Measurements from ENCODE around the gene FERD3L. TPM values are rescaled to one million over a fixed set of nuclear protein-coding genes. Genes with fewer than 3 reads are reported as not detected.
"Not testable (repeated sequence)": the region's sequence is repeated elsewhere in the genome, so short reads cannot be mapped to it uniquely, and the experiment has no call there.

The FERD3L gene, protein sequence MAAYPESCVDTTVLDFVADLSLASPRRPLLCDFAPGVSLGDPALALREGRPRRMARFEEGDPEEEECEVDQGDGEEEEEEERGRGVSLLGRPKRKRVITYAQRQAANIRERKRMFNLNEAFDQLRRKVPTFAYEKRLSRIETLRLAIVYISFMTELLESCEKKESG
- total RNA-seq: not detected in 2 replicates

DNA sequence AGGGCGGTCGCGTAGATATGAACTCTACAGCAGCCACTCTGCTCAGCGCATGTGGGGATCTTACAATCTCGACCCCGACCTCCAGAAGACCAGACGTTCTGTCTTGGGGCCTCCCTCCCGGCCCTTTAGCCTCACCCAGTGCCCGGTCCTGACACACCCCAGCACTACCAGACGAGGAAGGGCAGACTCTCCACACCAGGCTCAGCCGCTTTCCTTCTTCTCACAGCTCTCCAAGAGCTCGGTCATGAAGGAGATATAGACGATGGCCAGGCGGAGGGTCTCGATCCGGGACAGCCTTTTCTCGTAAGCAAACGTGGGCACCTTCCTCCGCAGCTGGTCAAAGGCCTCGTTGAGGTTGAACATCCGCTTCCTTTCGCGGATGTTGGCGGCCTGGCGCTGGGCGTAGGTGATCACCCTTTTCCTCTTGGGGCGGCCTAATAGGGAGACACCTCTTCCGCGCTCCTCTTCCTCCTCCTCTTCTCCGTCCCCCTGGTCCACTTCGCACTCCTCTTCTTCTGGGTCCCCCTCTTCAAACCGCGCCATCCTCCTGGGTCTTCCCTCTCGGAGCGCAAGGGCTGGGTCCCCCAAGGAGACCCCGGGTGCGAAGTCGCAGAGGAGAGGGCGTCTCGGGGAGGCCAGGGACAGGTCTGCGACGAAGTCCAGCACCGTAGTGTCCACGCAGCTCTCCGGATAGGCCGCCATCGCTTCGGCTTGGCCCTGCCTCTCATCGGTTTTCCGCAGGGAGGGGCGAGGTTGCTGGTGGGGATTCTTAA, at the start of gene FERD3L:
TSS of gene FERD3L (minus strand) at position 761 of the 773 bp plus-strand sequence. CDS start at position 702, 59 bp downstream.
- intact Hi-C loops (cut with micrococcal nuclease): no loop called here

DNA sequence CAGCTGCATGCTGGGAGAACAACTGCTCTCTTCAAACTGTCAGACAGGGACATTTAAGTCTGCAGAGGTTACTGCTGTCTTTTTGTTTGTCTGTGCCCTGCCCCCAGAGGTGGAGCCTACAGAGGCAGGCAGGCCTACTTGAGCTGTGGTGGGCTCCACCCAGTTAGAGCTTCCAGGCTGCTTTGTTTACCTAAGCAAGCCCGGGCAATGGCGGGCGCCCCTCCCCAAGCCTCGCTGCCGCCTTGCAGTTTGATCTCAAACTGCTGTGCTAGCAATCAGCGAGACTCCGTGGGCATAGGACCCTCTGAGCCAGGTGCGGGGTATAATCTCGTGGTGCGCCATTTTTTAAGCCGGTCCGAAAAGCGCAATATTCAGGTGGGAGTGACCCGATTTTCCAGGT, 49.2 kb upstream of the FERD3L start:
- intact Hi-C loops (cut with micrococcal nuclease): not testable (repeated sequence)

DNA sequence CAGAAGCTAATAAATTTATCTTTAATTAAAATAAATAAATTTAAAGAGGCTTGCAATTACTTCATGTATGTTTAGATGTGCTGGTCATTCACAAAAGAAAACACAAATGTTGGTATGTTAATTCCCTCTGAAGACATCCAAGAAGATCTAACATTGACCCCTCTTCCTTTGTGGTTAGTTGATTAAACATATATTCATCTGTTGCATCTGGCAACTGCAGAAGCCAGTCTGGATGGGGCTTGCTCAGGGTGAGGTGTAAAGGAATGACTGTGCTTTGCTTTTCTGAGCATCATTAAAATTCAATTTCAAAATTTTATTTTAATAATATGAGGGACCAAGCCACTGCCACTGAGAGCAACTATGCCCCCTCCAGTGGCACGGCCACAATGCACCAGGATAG, 36.4 kb upstream of the FERD3L start:
- intact Hi-C loops (cut with micrococcal nuclease): no loop called here

DNA sequence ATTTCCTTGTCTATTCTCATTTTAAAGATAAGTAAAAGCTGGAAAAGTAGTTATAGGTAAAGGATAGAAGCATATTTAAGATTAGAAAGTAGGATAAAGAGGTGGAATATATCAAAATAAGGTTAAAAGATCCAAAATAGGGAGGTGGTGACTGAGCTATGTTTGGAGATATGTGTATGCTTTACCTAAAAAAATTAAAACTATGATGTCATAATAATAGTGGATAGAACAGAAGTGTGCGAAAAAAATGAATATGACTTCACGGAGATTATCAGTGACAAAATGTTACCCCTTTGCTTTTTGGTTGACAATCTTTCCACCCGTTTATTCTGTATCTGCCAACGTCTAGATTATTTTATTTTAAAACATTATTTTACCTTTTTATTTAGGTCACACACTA, 33.4 kb upstream of the FERD3L start:
- intact Hi-C loops (cut with micrococcal nuclease): no loop called here

DNA sequence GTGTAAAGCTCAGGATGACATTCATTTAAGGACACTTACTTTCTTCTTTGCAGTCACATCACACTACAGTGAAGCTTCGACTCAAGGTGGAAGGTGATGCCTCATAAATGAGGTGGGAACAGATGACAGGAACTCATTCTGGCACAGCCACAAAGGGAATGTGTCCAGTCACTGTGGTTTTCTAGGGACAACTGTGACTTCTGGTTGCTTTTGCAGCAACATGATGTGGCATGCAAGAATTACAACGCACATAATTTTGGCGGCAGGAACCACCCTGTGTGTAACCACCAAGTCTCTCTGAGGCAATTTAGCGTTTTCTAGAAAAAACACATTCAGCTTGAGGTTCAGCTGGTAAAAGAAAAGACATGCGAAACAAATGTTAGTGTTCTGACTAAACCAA, 32.0 kb upstream of the FERD3L start:
- intact Hi-C loops (cut with micrococcal nuclease): no loop called here

DNA sequence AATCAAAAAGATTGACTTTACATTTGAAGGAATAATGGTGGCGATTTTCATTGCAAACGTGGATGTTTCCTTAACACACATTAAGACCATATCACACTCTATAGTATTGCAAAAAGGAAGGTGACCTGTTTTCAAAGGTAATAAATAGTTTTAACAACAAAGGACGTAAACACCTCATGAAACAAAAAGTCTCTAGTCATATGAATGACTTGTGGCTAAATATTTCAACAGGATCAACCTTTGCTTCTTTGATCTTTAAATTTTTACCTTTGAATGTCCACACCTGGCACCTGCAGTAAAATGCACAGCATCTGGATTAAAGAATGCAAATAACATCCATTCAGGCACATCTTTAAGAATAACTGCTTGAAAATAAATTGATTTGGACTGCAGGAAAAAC, 30.0 kb upstream of the FERD3L start:
- intact Hi-C loops (cut with micrococcal nuclease): no loop called here

DNA sequence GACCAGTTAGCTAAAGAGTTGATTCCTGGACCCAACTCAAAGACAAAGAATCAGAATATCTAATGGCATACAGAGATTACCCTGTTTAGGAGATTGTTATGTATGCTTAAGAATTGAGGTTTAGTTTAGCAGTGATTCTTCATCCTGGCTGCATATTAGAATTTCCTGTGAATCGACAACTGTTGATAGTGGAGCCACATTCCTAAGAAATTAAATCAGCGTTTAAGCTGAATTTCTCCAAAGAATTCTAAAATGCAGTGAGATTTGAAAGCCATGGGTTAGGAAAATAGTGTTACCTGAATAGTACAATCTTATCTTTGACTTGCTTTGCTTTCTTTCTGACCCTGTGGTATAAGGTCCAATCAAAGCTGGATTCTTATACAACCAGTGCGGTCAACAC, 16.4 kb upstream of the FERD3L start:
- intact Hi-C loops (cut with micrococcal nuclease): no loop called here

DNA sequence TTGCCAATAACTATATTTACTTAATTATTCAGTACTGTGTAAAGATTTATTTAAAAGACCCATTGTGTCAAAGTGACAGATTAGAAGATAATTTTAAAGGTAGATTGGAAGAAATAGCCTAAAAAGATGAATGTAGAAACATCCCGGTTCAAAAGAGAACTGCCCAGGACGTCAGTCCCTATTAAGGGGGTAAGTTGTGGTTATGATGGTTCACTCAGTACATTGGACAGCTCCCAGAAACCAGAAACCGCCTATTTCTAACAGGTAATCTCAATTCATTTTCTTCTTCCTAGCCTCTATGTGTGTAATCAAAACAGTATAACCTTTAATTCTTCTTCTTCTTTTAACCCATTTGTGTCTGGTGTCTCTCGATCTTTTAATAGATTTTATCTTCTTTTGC, 1.5 kb upstream of the FERD3L start:
- intact Hi-C loops (cut with micrococcal nuclease): loop anchor here (2.0 kb wide), 1 partner anchor 38 kb away; no protein-coding TSS in a partner anchor

DNA sequence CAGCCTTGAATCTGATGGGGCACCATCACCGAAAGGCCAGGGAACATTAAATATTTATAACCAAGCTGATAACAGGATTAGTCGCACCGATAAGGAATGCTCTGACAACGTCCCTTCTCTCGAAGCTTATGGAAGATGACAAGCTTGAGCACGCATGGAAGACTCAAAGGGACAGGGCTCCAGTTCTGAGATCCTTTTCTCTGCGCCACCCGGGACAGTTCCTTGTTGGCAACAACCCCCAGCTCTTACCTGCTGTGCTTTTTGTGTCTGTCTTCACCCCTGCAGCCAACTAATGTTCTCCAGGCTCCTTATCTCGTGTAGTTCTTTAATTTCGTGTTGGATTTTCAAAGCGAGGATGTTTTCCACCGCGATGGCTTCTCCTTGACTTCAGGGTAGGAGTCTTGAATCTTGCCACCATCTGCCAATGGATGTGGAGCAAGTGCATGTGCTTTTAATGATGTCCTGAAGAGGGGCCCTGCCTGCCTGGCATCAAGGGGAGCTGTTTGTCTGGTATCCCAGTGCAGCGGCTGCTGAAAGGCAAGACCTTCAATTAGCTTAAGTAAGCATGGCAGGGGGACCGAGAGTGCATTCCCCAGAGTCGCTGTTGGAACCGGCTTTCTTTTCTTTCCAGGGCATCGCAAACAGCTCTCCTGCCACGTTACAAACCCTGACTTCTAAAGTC, 354 bp upstream of the FERD3L start:
- intact Hi-C loops (cut with micrococcal nuclease): loop anchor here (2.0 kb wide), 1 partner anchor 37 kb away; no protein-coding TSS in a partner anchor

DNA sequence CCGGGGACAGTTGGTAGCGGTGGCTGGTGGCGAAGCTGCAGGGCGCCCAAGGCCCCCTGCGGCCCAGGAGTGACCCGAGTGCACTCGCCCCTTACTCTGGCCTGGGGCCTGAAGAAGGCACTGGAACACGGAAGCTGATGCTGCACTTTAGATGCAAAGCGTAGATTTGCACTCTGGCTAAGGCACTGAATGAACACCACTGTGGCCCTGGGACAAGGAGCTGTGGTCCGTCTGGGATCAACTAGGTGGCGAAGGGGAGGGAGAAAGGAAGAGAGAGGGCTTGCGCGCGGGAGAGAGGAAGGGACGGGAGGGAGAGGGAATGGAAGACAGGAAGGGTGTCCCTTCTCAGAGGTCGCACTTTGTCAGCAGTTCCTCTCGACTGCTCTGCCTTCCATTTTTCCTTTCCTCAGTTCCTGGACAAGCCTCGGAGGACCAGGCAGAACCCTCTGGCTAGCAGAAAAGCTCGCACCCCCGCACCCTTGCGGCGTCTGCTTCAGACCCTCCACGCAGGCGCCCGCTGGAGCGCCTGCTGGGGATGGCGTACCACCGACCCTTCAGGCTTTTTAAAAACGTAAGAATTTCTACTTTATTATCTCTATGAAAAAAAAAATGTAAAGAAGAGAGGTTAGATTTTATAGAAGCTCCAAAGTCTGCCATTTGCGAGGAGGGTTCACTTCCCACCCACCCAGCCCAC, 1.2 kb downstream of the FERD3L start:
- intact Hi-C loops (cut with micrococcal nuclease): no loop called here

DNA sequence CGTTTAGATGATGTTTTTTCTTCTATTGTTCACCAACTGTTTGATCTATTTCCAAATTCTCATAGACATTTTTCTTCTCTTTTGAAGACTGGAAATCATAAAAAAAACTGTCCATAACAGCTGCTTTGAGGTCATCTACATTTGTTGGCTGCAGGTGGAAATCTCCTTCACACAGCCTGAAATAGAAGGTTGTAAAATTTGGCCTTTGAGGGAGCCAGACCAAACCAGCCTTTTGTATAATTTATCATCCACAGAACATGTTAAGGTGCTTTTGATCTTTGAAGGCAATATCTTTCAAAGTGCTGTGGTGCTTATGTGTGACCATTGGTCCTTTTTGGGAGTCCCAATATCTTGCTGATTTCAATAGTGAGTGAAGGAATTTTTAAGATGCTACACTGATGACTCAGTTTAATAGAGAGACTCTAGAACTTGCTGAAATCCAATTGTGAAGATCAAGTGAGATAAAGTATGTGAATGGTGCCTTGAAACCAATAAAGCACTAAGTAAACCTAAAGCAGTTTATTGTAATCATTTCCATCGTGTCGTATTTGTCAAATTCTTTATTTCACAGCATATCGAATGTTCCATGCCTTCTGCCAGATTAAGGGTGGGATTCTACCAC, 5.4 kb downstream of the FERD3L start:
- intact Hi-C loops (cut with micrococcal nuclease): loop anchor here (1.0 kb wide), 1 partner anchor 20 kb away; no protein-coding TSS in a partner anchor

DNA sequence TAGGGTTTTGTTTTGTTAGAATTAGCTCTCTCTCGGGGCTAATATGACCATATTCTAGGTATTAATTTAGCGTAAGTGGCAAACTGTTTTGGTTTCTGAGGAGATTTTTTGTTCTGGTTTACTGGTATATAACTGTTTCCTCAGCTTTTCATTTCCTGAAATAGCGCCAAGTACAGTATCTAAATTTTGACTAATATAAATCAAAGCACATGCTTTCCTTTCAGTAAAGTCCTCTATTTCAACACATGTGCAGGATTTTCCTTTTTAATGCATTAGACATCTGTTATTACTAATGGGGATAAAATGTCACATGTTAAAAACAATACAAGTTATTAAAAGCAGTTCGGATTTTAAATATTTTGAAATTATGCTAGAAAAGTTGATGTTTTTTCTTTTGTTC, 11.3 kb downstream of the FERD3L start:
- intact Hi-C loops (cut with micrococcal nuclease): no loop called here

DNA sequence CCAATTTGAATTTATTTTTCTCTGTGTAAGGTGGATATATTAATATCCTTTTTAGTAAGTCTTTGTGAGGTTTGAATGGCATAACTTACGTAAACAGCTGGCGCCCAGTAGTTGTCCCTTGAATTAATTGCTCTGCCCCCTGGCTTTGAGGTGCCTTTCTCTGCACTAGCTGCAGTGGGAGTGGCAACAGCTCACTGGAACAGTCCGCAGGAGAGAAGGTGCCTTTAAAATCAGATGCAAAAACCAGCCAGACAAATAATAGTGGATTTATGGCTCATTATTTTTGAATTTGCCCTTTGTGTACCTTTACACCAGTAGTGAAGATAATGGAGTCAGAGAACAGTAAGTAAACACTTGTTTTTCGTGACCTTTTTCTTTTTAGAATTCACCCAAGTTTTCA, 11.8 kb downstream of the FERD3L start:
- intact Hi-C loops (cut with micrococcal nuclease): no loop called here

DNA sequence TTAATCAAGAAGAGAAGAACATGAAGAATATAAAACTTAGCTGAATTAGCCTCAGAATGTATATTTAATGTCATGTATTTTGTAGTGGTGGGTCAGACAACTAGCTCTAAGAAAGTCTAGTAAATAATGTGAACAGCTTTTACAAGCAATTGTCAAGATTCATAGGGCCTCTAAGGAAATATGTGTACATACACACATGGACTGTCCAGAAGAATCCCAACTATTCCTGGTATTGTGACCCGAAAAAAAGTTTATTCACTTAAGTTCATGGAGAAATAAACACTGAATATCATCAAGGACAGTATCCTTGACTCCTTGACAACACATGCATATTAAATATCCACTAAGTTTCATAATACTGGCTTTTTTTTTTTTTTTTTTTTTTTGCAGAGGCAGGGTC, 16.4 kb downstream of the FERD3L start:
- intact Hi-C loops (cut with micrococcal nuclease): no loop called here

DNA sequence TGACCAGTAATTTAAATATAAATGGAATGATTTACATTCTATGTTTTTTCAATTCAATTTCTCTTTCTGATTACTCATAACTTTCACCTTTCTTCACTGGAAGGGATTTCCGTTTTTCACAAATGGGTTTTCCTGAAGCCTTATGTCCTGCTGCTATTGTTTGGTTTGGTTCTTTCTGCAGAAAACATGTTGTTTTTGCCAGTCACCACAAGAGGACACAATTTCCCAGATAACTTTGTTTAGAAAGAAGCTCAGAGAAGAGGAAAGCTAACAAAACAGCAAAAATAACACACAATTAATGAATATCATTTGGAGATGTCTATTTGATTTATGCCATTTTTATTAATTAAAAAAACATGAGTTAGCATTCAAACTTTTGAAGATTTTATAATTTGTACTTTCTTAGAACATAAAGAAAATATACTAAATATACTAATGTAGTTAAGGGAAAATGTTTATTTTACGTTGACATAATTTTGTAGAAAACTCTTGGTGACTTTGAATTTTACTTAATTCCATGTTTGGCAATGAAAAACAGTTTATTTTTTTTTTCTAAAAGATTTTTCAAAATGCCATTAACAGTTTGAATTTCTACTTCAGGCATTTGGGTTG, 23.1 kb downstream of the FERD3L start:
- intact Hi-C loops (cut with micrococcal nuclease): loop anchor here (2.0 to 5.0 kb wide), 2 partner anchors 15 to 545 kb away; no protein-coding TSS in a partner anchor

DNA sequence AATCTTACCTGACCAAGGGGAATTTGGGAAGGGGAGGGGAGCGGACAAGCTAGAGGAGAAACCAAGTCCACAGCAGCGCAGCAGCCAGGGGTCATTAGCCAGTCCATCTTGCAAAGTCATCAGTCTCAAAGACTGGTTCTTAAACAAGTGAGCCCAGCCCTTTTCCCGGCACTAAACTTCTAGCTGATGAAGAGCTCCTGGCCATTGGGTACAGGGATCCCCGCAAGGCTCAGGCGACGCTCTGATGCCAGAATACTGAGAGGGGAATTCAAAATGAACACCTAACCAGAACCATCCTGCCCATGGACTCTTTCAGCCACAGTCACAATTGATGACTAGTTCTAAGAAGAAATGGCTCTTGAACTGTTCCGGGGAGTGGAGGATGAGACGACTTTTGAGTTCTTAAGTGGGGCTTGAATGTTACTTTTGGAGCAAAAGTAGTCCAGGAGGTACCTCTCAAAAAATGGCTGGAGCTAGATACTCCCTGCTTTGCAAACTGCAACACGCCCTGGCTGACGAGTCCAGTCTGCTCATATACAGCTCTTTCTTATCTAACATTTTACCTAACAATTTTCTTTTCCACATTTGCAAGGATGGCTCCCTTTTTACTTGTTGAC, 25.2 kb downstream of the FERD3L start:
- intact Hi-C loops (cut with micrococcal nuclease): loop anchor here (1.0 to 10.0 kb wide), 6 partner anchors 13 to 765 kb away; no protein-coding TSS in a partner anchor

DNA sequence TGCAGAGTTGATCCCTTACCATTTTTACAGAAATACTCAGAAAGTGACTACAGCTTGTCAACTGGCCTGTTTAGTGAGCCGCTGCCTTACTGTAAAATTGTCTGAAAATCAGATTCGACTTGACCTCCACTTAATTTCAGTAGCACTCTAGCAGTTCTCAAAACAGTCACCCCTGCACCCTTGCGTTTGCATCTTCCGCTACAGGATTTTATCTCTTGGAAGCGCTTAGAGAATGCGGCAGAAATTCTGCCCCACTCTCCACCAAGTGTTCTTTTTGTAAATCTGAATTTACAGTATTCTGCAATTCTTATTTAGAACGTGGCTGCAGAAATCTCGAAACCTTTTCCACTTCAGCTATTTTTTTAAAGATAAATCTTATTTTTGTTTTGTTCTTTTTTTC, 25.8 kb downstream of the FERD3L start:
- intact Hi-C loops (cut with micrococcal nuclease): loop anchor here (5.0 to 10.0 kb wide), 3 partner anchors 255 to 765 kb away; no protein-coding TSS in a partner anchor

DNA sequence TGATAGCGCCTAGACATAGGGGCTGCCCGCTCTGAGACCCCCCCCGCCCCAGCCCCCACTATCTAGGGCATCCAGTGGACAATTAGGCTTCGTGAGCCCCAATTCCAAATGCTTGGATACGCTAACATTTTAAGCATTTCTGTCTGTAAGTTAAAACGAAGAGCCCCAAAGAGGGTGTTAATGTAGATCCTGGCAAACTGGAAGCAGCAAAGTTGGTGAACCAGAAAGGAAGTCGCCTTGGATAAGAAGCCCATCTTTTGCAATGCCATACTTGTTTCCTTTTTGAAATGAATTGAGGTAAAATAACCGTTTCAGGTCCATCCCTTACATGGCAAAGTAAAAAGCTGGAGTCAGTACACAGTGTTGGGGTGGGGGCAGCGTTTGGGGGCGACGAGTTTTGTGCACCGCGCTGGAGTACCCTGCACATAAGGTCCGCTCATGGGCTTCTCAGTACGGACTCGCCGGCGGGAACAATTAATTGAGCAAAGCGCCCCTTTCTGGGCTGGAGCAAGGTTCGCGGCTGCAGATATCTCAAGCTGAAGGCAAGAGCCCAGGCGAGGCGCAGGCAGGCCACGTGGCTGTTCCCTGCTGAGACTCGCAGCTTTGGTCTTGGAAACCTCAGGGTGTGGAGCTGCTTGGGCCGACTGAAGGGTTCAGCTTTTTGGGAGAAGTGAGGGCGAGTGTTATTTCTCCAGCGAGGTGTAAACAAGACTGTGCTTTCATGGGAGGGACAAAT, 26.4 kb downstream of the FERD3L start:
- intact Hi-C loops (cut with micrococcal nuclease): loop anchor here (5.0 to 10.0 kb wide), 3 partner anchors 254 to 764 kb away; no protein-coding TSS in a partner anchor

Measured in T-helper 1 cell treated with Interleukin-12 subunit alpha and Interleukin-12 subunit beta and Interleukin-4 antibody, amounts not matched to agents 30 ng/mL and 1 ng/mL, for 36 hours (primary cell).